ACHN (cell line): ENCODE data around the gene OR10H3.
"Not testable (repeated sequence)": the region's sequence is repeated elsewhere in the genome, so short reads cannot be mapped to it uniquely, and the experiment has no call there.

Source experiments
- DNase-seq: peaks from one replicate; pipeline ENCODE4 v3.0.0-alpha.2; 2015
- in situ Hi-C: cut with HindIII; loops from 2 replicates; pipeline ENCODE4 v1.10.0; 2017; ENCODE audit warnings: low sequenced_read_pairs, low pct_ligation_motif_present, low pct_unique_long_range_greater_than_20kb

Gene OR10H3

GRCh38 chr19:15775249-15775648 is 37.5 kb downstream of the OR10H3 start:
- in situ Hi-C loops, result no loop called here
- no peak for DNase-seq

- in situ Hi-C loops, result no loop called here
- DNase-seq, result no peak
Observed at GRCh38 chr19:15776264-15776663, 38.5 kb downstream of the OR10H3 start.

GRCh38 chr19:15776991-15777970 is 39.5 kb downstream of the OR10H3 start:
- in situ Hi-C loops, result no loop called here
- DNase-seq, result no peak

GRCh38 chr19:15779756-15780476 is 42.1 kb downstream of the OR10H3 start:
- in situ Hi-C loops, result no loop called here
- DNase-seq, result no peak

- DNase-seq, result no peak
Observed at GRCh38 chr19:15780610-15781418, 43.0 kb downstream of the OR10H3 start.

GRCh38 chr19:15781661-15782060 is 43.9 kb downstream of the OR10H3 start:
- DNase-seq, result no peak
- in situ Hi-C loops, result no loop called here

More at GRCh38 chr19:15780610-15781418, 43.0 kb downstream of the OR10H3 start:
- in situ Hi-C loops, result no loop called here

GRCh38 chr19:15782211-15782610 is 44.4 kb downstream of the OR10H3 start:
- in situ Hi-C loops, result no loop called here
- no peak for DNase-seq

- in situ Hi-C loops, DNase-seq: not testable (repeated sequence)
Observed at GRCh38 chr19:15782896-15783295, 45.1 kb downstream of the OR10H3 start.

GRCh38 chr19:15787611-15788155 is 49.9 kb downstream of the OR10H3 start, which contains the start of gene OR10H5:
OR10H5 (plus strand) TSS chr19:15787661; CDS start chr19:15794049, 6,388 bp downstream.
- in situ Hi-C loops, result no loop called here
- DNase-seq, result no peak

- in situ Hi-C loops, result no loop called here
- no peak for DNase-seq
Observed at GRCh38 chr19:15788594-15789270, 50.9 kb downstream of the OR10H3 start.

- no peak for DNase-seq
- in situ Hi-C loops, result no loop called here
Observed at GRCh38 chr19:15790096-15790495, 52.3 kb downstream of the OR10H3 start.
